Activated CD8-positive, alpha-beta T cell treated with anti-CD3 and anti-CD28 coated beads for 36 hours (primary cell): ENCODE data around the gene ABCG8. TPM values are rescaled to one million over a fixed set of nuclear protein-coding genes. Genes with fewer than 3 reads are reported as not detected.

Experiments
- ATAC-seq: fragments of 200-7000 bp; cut with Tn5 transposase; one replicate; pipeline ENCODE4 v1.10.0; 2021; ENCODE audit warnings: mild to moderate bottlenecking, moderate library complexity
- CTCF ChIA-PET: fragments of 350-600 bp; sonication (Branson Sonifier 250); formaldehyde crosslinking; loops from one replicate; lab custom pipeline; 2021; ENCODE audit warnings: antibody characterized with exemption; lab: Charles Lee
- POLR2A ChIA-PET: fragments of 350-600 bp; sonication (Branson Sonifier 250); formaldehyde crosslinking; loops from one replicate; lab custom pipeline; 2021; ENCODE audit warnings: antibody characterized with exemption; lab: Charles Lee
- DNase-seq: peaks from one replicate; pipeline ENCODE4 v3.0.0-alpha.2; 2020
- H3K27ac Mint-ChIP-seq: one replicate; pipeline ENCODE4 v1.8.0; 2021; ENCODE audit warnings: mild to moderate bottlenecking, mixed read lengths
- H3K27me3 Mint-ChIP-seq: one replicate; pipeline ENCODE4 v1.8.0; 2021; ENCODE audit warnings: mixed read lengths
- H3K36me3 Mint-ChIP-seq: one replicate; pipeline ENCODE4 v1.8.0; 2021; ENCODE audit warnings: low read depth, mixed read lengths
- H3K4me1 Mint-ChIP-seq: one replicate; pipeline ENCODE4 v1.8.0; 2021; ENCODE audit warnings: low read depth, mixed read lengths
- H3K4me3 Mint-ChIP-seq: one replicate; pipeline ENCODE4 v1.8.0; 2021; ENCODE audit warnings: mild to moderate bottlenecking, moderate library complexity, mixed read lengths
- H3K9me3 Mint-ChIP-seq: one replicate; pipeline ENCODE4 v1.8.0; 2021; ENCODE audit warnings: mixed read lengths
- CTCF ChIP-seq: fragments of 200-600 bp; IDR thresholded peaks from one replicate; pipeline ENCODE4 v1.8.0; 2022; ENCODE audit warnings: antibody characterized with exemption, mild to moderate bottlenecking
- intact Hi-C: fragments of 100-400 bp; cut with micrococcal nuclease; formaldehyde crosslinking; loops from one replicate; pipeline ENCODE4 v1.10.0; 2022
- total RNA-seq, 2 experiments: library from RNA; stranded (reverse); gene quantifications; one replicate each; pipeline ENCODE4 v1.2.3, GENCODE V29; 2021

Gene ABCG8
- total RNA-seq, 2 experiments from 2014 or later, result not detected

- CTCF ChIA-PET, result no interaction called here
- no peak overlapping the region for H3K27ac Mint-ChIP-seq
- H3K9me3 Mint-ChIP-seq, result no peaks in the 10 kb centered on the region
- H3K4me3 Mint-ChIP-seq, result no peak overlapping the region
- H3K27me3 Mint-ChIP-seq, result no peaks in the 10 kb centered on the region
- TF ChIP-seq CTCF, result no peak
- intact Hi-C loops, result no loop called here
- no peaks in the 10 kb centered on the region for H3K4me1 Mint-ChIP-seq
- POLR2A ChIA-PET, result interaction anchor here (0.6 kb wide), 1 partner anchor 1694 kb away, joined by 3 read pairs; no protein-coding TSS in a partner anchor
- ATAC-seq, result no peak
- DNase-seq, result no peak
- peaks cover 2% of the 10 kb centered on the region for H3K36me3 Mint-ChIP-seq
Measured at GRCh38 chr2:43803113-43803512, 35.7 kb upstream of the ABCG8 start.

- ChIA-PET CTCF (no interaction called here), POLR2A (no interaction called here)
- Mint-ChIP-seq H3K9me3 (no peaks in the 10 kb centered on the region), H3K27me3 (no peaks in the 10 kb centered on the region), H3K36me3 (peaks cover 2% of the 10 kb centered on the region), H3K4me1 (no peaks in the 10 kb centered on the region), H3K4me3 (no peak overlapping the region), H3K27ac (no peak overlapping the region)
- intact Hi-C loops, result no loop called here
- no peak for ATAC-seq
- no peak for DNase-seq
- no peak for TF ChIP-seq CTCF
Measured at GRCh38 chr2:43806719-43807031, 32.1 kb upstream of the ABCG8 start.

GRCh38 chr2:43810452-43810851, 28.3 kb upstream of the ABCG8 start:
- Mint-ChIP-seq H3K9me3 (no peaks in the 10 kb centered on the region), H3K4me3 (no peak overlapping the region), H3K4me1 (no peaks in the 10 kb centered on the region), H3K27ac (no peak overlapping the region), H3K36me3 (no peaks in the 10 kb centered on the region), H3K27me3 (no peaks in the 10 kb centered on the region)
- intact Hi-C loops, result no loop called here
- CTCF ChIA-PET, result no interaction called here
- no peak for DNase-seq
- TF ChIP-seq CTCF, result no peak
- ATAC-seq, result no peak
- POLR2A ChIA-PET, result no interaction called here

GRCh38 chr2:43810888-43811287, 27.9 kb upstream of the ABCG8 start:
- intact Hi-C loops, result no loop called here
- H3K4me1 Mint-ChIP-seq, result no peaks in the 10 kb centered on the region
- no peak overlapping the region for H3K27ac Mint-ChIP-seq
- no peaks in the 10 kb centered on the region for H3K36me3 Mint-ChIP-seq
- H3K4me3 Mint-ChIP-seq, result no peak overlapping the region
- no peaks in the 10 kb centered on the region for H3K27me3 Mint-ChIP-seq
- CTCF ChIA-PET, result no interaction called here
- ATAC-seq (no peak), DNase-seq (no peak)
- H3K9me3 Mint-ChIP-seq, result no peaks in the 10 kb centered on the region
- TF ChIP-seq CTCF, result no peak
- POLR2A ChIA-PET, result no interaction called here

- no peak for TF ChIP-seq CTCF
- H3K36me3 Mint-ChIP-seq, result no peaks in the 10 kb centered on the region
- no peaks in the 10 kb centered on the region for H3K4me1 Mint-ChIP-seq
- intact Hi-C loops, result no loop called here
- H3K9me3 Mint-ChIP-seq, result no peaks in the 10 kb centered on the region
- H3K4me3 Mint-ChIP-seq, result no peak overlapping the region
- no peak overlapping the region for H3K27ac Mint-ChIP-seq
- POLR2A ChIA-PET, result no interaction called here
- no peaks in the 10 kb centered on the region for H3K27me3 Mint-ChIP-seq
- DNase-seq (no peak), ATAC-seq (no peak)
- CTCF ChIA-PET, result no interaction called here
Measured at GRCh38 chr2:43812006-43812405, 26.8 kb upstream of the ABCG8 start.
